GM19397 (cell line): ENCODE results near the gene PLXNA4.

Experiments used
- ATAC-seq: cut with Tn5 transposase; IDR thresholded peaks from one replicate; pipeline ENCODE4 v1.9.1; 2021; ENCODE audit warnings: mild to moderate bottlenecking, moderate library complexity; ENCODE audit not compliant: unreplicated experiment

PLXNA4 gene

DNA sequence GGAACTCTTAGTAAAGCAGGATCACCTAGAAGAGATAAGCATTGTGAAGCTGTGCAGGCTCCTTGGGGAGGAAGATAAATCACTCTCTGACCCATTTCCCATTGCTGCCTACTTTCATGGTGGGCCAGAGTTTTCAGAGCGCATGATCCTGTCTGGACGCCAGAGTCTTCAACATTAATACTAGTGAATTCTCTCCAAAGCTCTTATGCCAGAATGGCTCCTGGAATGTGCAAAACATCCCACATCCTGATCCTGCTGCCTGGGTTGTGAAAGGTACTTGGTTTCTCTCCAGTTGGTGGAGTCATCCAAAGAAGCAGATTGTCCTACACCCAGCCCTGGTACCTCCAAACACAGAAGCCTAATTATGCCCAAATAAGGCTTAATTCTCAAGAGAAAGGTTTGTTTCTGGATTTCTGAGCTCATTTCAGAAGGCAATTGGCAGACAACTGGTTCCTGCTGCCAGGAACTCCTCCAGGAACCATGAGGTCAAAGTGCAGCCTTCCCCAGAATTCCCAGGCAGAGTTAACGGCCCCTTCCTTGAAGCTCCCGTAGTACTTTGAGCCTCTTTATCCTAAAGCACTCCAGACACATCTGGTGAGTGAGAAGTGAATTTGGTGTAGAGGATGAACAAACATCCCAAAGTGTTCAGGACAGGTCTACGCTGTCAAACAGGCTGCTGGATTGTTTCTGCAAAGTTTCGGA is 495.2 kb downstream of the PLXNA4 start:
- ATAC-seq = no peak

DNA sequence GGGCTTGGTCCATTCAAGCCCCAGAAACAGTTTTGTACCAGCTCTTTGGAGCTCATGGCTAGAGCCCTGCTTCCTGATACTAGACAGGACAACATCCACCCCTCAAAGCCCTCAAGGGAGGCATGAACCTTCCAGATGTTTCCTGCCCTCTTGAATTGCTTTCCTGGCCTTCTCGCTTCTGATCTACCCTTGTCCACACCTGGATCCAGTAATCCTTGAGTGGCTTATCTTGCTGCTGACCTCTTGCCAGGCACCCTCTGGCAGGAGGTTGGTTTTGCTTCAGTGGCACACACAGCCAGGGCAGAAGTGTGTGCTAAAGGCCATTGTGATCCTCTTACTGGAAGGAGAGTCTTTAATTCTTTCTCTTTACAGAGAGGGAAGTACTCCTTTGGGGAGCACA is 495.8 kb downstream of the PLXNA4 start:
- no peak for ATAC-seq

DNA sequence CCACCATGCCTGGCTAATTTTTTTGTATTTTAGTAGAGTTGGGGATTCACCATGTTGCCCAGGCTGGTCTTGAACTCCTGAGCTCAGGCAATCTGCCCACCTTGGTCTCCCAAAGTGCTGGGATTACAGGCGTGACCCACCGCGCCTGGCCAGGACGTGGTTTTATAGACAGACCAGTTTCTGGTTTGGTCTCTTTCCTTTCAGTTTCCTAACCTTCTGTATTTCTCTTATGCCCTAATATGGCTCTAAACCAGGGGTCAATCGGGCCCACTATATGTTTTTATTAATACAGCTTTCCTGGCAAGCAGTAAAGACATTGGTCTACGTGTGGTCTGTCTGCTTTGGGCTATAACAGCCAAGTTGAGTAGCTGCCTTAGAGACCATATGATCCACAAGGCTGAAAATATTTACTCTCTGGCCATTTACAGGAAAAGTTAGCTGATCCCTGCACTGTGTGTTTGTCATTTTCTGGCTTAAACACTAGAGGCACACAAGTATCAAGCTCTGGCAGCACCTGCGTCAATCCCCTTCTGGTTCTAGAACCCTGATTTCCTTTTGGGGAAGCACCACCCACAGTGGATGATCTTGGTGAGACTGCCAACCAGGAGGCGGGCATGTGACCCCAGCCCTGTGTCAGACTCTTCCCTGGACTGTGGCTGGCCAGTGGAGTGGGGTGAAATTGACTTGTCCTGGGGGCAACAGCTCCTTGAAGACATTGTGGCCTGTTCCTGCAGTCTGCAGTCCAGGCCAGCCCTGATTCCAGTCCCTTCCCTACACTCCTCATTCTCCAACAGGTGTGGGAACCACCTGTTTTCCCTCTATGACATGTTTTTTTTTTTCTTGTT is 497.2 kb downstream of the PLXNA4 start:
- no peak for ATAC-seq

DNA sequence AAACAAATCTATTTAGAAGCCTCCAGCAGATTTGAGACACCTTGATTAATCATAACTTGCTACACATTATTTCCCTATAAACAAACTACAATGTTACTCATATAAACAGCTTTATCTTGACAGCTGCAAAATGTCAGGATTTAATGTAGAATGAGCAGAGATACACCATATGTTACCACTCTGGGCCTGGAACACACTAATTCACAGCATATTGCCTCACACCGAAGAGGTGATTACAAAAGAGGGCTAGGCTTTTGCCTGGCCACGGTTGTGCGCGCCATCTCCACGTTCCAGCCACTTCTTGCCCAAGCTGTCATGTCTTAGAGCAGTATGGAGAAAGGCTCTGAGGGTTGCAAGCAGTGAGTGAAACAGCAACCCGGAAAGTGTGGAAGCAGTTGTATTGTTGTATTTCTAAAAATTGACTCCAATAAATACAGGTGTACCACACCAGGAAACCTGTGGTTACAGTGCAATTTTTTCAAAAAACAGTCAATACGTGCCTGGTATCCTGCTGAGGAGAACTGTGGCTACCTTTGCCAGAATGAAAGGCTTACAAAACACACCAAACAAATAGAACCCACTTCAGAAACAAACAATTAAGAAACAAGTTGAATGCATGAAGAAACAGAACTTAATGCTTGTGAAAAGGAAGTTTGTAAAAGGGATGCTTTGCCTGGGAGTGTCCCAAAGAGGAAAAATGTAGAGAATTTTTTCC is 498.1 kb downstream of the PLXNA4 start:
- no peak for ATAC-seq

DNA sequence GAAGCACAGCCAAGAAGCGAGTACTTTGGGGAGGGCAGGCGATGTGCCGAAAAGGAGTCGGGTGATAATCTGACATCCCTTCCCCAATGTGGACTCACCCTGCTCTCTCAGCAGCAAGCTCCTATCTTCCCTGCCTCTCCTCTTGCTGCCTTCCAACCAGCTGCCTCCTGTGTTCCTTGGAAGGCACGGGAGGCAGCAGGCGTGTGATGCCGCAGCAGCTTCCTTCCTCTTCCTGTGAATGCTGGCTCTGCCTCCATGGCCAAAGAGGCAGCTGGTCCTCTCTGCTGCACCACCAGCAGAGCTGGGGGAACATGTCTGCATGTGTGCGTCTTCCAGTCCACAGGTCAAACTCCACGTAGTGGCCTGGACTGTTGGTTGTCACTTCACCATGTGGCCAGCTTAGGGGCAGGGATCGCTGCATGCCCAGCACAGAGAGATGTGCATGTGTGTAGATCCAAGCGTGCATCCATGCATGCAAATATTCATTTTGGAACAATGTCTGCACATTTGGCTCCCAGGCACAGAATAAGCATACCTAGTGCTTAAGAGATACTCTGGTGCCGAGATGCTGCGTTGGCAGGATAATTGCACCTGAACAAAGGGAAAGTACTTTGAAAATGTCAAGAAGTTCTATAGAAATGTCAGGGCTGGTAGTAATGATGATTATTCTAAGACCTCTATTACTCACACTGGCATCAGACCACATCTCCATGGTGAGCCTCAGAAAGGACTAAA is 499.8 kb downstream of the PLXNA4 start:
- no peak for ATAC-seq

DNA sequence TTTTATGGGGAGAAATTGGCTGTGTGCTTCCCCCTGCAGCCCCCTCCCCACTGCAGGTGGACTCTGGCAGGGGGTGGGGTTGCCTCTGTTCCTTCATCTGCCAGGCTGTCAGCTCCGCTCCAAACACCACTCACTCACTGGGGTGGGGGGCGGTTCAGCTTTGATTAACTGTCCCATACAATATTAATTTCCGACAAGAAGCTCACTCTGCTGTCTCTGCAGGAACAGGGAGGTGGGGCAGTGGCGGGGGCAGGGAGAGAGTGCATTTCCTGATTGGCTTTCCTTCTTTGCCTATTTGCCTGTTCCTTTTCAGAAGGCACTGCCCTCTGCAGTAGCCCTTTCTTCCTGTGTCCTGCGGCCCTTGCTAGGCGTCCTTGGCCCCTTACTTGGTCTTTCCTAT is 500.8 kb downstream of the PLXNA4 start:
- no peak for ATAC-seq

DNA sequence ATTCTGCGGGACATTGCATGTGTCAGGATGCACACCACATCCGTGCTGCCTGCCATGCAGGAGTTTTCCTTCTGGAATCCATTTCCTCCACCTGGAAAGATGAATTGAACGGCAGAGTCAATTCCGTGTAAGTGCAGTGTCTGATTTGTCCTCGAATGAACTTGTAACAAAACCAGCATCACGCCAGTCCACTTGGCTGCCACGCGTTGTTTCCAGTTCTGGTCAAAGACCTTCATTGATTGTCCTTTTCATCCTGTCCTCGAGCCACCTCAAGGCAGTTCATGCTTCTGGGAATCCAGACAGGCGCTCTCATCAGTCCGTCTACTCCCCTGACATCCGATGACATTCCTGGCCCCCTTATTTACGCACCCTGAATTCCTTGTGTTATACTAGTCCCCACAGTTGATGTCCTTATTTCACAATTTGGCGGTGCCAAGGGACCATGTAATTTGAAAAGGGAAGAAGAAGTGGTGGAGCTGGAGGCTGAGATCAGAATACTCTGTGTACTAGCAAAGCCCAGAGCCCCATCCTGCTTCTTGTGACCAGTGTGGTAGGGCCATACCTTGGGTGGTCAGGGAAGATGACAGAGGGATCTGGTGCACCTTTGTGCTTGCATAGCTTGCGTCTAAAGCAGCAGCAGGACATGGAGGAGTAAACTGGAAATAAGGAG is 502.2 kb downstream of the PLXNA4 start:
- ATAC-seq = no peak
